Natural killer cell (primary cell): ENCODE data around the gene TOMM70. TPM values are rescaled to one million over a fixed set of nuclear protein-coding genes. Genes with fewer than 3 reads are reported as not detected.

Source experiments
- ATAC-seq, 3 donors: fragments of 150-1000 bp in 2 of 3; fragments of 200-7000 bp in 1 of 3; cut with Tn5 transposase; 1 replicate in 1 of 3; 2 replicates in 2 of 3; pipeline ENCODE4 v1.10.0; 2021; ENCODE audit warnings: mild to moderate bottlenecking in 2 of 3, moderate library complexity in 2 of 3
- DNase-seq, 2 donors: peaks; one replicate each; pipeline versions ENCODE4 v3.0.0 to v3.0.0-alpha.2; 2013 to 2021; ENCODE audit warnings: mixed read lengths in 1 of 2
- H3K27ac ChIP-seq: one replicate; pipeline ENCODE4 v1.5.1; 2013; ENCODE audit warnings: mild to moderate bottlenecking, low read length
- H3K27me3 ChIP-seq: one replicate; pipeline ENCODE4 v1.6.1; 2013; ENCODE audit warnings: low read length; ENCODE audit not compliant: control insufficient read depth, insufficient read depth
- H3K36me3 ChIP-seq: one replicate; pipeline ENCODE4 v1.6.1; 2013; ENCODE audit warnings: low read length; ENCODE audit not compliant: control insufficient read depth, insufficient read depth
- H3K4me1 ChIP-seq: one replicate; pipeline ENCODE4 v1.6.1; 2013; ENCODE audit warnings: low read length; ENCODE audit not compliant: control insufficient read depth, insufficient read depth
- H3K4me3 ChIP-seq: one replicate; pipeline ENCODE4 v1.5.1; 2013; ENCODE audit warnings: low read length
- H3K9me3 ChIP-seq: one replicate; pipeline ENCODE4 v1.6.1; 2013; ENCODE audit warnings: low read length; ENCODE audit not compliant: control insufficient read depth, insufficient read depth
- H3K27ac Mint-ChIP-seq, 2 donors: one replicate each; pipeline ENCODE4 v1.8.0; 2022; ENCODE audit warnings: mild to moderate bottlenecking in 2 of 2, mixed read lengths in 2 of 2, moderate library complexity in 1 of 2
- H3K27me3 Mint-ChIP-seq, 2 donors: one replicate each; pipeline ENCODE4 v1.8.0; 2022; ENCODE audit warnings: low read depth in 2 of 2, mixed read lengths in 2 of 2
- H3K36me3 Mint-ChIP-seq: one replicate; pipeline ENCODE4 v1.8.0; 2022; ENCODE audit warnings: mixed read lengths
- H3K4me1 Mint-ChIP-seq, 2 donors: one replicate each; pipeline ENCODE4 v1.8.0; 2022; ENCODE audit warnings: mixed read lengths in 2 of 2
- H3K4me3 Mint-ChIP-seq: one replicate; pipeline ENCODE4 v1.8.0; 2022; ENCODE audit warnings: mild to moderate bottlenecking, moderate library complexity, mixed read lengths
- H3K9me3 Mint-ChIP-seq, 2 donors: one replicate each; pipeline ENCODE4 v1.8.0; 2022; ENCODE audit warnings: mixed read lengths in 2 of 2
- CTCF ChIP-seq: fragments of 200-600 bp; IDR thresholded peaks from one replicate; pipeline ENCODE4 v1.8.0; 2022; ENCODE audit warnings: antibody characterized with exemption
- WGBS: methylation state at CpG from one replicate; pipeline ENCODE4 v1.1.7; 2013; ENCODE audit warnings: missing lambda C conversion rate; ENCODE audit not compliant: insufficient coverage; 5-methylcytosine and 5-hydroxymethylcytosine counted together
- intact Hi-C: fragments of 100-400 bp; cut with micrococcal nuclease; formaldehyde crosslinking; loops from one replicate; pipeline ENCODE4 v1.14.2; 2022
- total RNA-seq, 4 donors: library from RNA; stranded (reverse); fragments of 120-200 nt in 1 of 4; gene quantifications; one replicate each; pipeline versions ENCODE4 v1.2.3 to v1.2.4, GENCODE V29; 2013 to 2022

TOMM70 gene
- total RNA-seq, 3 donors from 2014 or later (not counting 1 experiment from before 2014, with no cell fraction given) = 19.1 to 26.6 (median 24.0) TPM

DNA sequence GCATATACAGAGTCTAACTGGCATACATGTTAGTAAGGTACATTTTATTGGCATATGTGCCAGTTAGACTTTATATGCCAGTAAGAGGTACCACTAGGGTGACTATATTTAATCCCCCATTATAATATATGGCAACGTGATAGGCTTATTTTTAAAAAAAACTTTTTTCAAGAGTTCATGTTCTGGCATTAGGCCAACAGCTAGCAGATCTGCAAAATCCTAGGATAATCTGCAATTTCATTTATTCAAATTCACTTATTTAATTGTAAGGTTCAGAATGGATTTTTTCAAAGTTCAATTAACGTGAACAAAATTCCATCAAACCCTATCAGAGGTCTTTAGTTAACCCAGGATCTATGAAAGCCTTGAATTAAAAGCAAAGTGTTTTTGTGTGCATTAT is 34.5 kb downstream of the TOMM70 start:
- Histone ChIP-seq H3K27me3 (no peaks in the 10 kb centered on the region), H3K27ac (no peak overlapping the region), H3K36me3 (peaks cover 71% of the 10 kb centered on the region), H3K4me3 (no peak overlapping the region), H3K9me3 (peaks cover 3% of the 10 kb centered on the region), H3K4me1 (no peaks in the 10 kb centered on the region)
- intact Hi-C loops = no loop called here
- H3K4me3 Mint-ChIP-seq = no peak overlapping the region
- no CpG with 5 or more reads among the region's 2 CpGs for WGBS
- peak overlapping the region in 1 of 2 donors; percentile 21 for H3K27ac Mint-ChIP-seq
- H3K9me3 Mint-ChIP-seq = peaks cover 2 to 3% of the 10 kb centered on the region in 2 donors
- no peaks in the 10 kb centered on the region for H3K27me3 Mint-ChIP-seq
- DNase-seq (no peak), ATAC-seq (no peak)
- TF ChIP-seq CTCF = no peak
- H3K36me3 Mint-ChIP-seq = peaks cover 24% of the 10 kb centered on the region
- no peaks in the 10 kb centered on the region for H3K4me1 Mint-ChIP-seq

- H3K4me3 Mint-ChIP-seq = no peak overlapping the region
- no peak for TF ChIP-seq CTCF
- H3K4me3 ChIP-seq = no peak overlapping the region
- DNase-seq (no peak), ATAC-seq (no peak)
- H3K36me3 Mint-ChIP-seq = peaks cover 30% of the 10 kb centered on the region
- intact Hi-C loops = no loop called here
- H3K4me1 Mint-ChIP-seq = no peaks in the 10 kb centered on the region
- no peak overlapping the region for H3K27ac Mint-ChIP-seq
- peaks cover 3% of the 10 kb centered on the region for H3K9me3 ChIP-seq
- H3K27ac ChIP-seq = no peak overlapping the region
- H3K27me3 ChIP-seq = no peaks in the 10 kb centered on the region
- WGBS = 100% methylated on average over 3 of the region's 3 CpGs
- H3K9me3 Mint-ChIP-seq = peaks cover 2 to 3% of the 10 kb centered on the region in 2 donors
- H3K36me3 ChIP-seq = peaks cover 63% of the 10 kb centered on the region
- no peaks in the 10 kb centered on the region for H3K4me1 ChIP-seq
- H3K27me3 Mint-ChIP-seq = no peaks in the 10 kb centered on the region
Observed at GRCh38 chr3:100364421-100364820, 36.5 kb downstream of the TOMM70 start.

- Histone ChIP-seq H3K9me3 (peaks cover 3% of the 10 kb centered on the region), H3K4me3 (no peak overlapping the region), H3K27ac (no peak overlapping the region), H3K4me1 (no peaks in the 10 kb centered on the region), H3K27me3 (no peaks in the 10 kb centered on the region), H3K36me3 (peaks cover 46% of the 10 kb centered on the region)
- Mint-ChIP-seq H3K27ac (peak overlapping the region in 1 of 2 donors; percentile 69), H3K27me3 (no peaks in the 10 kb centered on the region), H3K9me3 (peaks cover 2 to 3% of the 10 kb centered on the region in 2 donors), H3K4me3 (no peak overlapping the region), H3K36me3 (peaks cover 30% of the 10 kb centered on the region), H3K4me1 (no peaks in the 10 kb centered on the region)
- WGBS = 94% methylated on average over 1 of the region's 1 CpG
- no peak for TF ChIP-seq CTCF
- DNase-seq (no peak), ATAC-seq (no peak)
- intact Hi-C loops = no loop called here
Observed at GRCh38 chr3:100361897-100362296, 39.0 kb downstream of the TOMM70 start.
